HepG2 (cell line): ENCODE data around the gene CCDC142. TPM values are rescaled to one million over a fixed set of nuclear protein-coding genes. Genes with fewer than 3 reads are reported as not detected.
A peak's percentile ranks its signal among the peaks of the same experiment; 100 is the strongest.

ENCODE experiments used
- MED13 ChIP-seq: sonication (generic); formaldehyde crosslinking; IDR thresholded peaks from 2 replicates; pipeline ENCODE4 v1.5.0; 2020; ENCODE audit warnings: missing genetic modification reagents
- MEF2D ChIP-seq: sonication (generic); formaldehyde crosslinking; IDR thresholded peaks from 2 replicates; pipeline ENCODE4 v1.5.1; 2020; ENCODE audit warnings: mild to moderate bottlenecking, missing genetic modification reagents
- NCOR1 ChIP-seq: fragments of 200-600 bp; sonication (generic); IDR thresholded peaks from 2 replicates; pipeline ENCODE4 v1.7.0; 2017; ENCODE audit warnings: antibody characterized with exemption, low read length, borderline replicate concordance
- PCBP2 ChIP-seq: fragments of 200-400 bp; formaldehyde crosslinking; optimal IDR thresholded peaks from 2 replicates; pipeline ENCODE3; 2018; ENCODE audit warnings: low read length, low read depth; ENCODE audit not compliant: poor library complexity, severe bottlenecking
- PRMT3 ChIP-seq: sonication (generic); formaldehyde crosslinking; IDR thresholded peaks from 2 replicates; pipeline ENCODE4 v1.8.1; 2022; ENCODE audit warnings: low read depth, mild to moderate bottlenecking, moderate library complexity, missing genetic modification reagents, borderline replicate concordance
- WIZ ChIP-seq: sonication (generic); formaldehyde crosslinking; IDR thresholded peaks from 2 replicates; pipeline ENCODE4 v1.5.1; 2020; ENCODE audit warnings: mild to moderate bottlenecking, missing genetic modification reagents
- ZMAT3 ChIP-seq: sonication (generic); formaldehyde crosslinking; conservative IDR thresholded peaks from 2 replicates; pipeline ENCODE4 v1.7.0; 2021; ENCODE audit warnings: missing genetic modification reagents
- ZNF180 ChIP-seq: sonication (generic); formaldehyde crosslinking; IDR thresholded peaks from 2 replicates; pipeline ENCODE4 v1.4.0; 2020; ENCODE audit warnings: low read depth, missing genetic modification reagents, borderline replicate concordance
- ZNF20 ChIP-seq: sonication (generic); formaldehyde crosslinking; IDR thresholded peaks from 2 replicates; pipeline ENCODE4 v1.4.0; 2020; ENCODE audit warnings: mild to moderate bottlenecking, moderate library complexity, missing genetic modification reagents
- ZNF30 ChIP-seq: sonication (generic); formaldehyde crosslinking; IDR thresholded peaks from 2 replicates; pipeline ENCODE4 v1.5.0; 2020; ENCODE audit warnings: mild to moderate bottlenecking, missing genetic modification reagents
- ZNF354B ChIP-seq: sonication (generic); formaldehyde crosslinking; IDR thresholded peaks from 2 replicates; pipeline ENCODE4 v1.8.0; 2022; ENCODE audit warnings: mild to moderate bottlenecking, missing genetic modification reagents
- ZNF407 ChIP-seq: sonication (generic); formaldehyde crosslinking; IDR thresholded peaks from one replicate; pipeline ENCODE4 v1.5.1; 2020; ENCODE audit warnings: mild to moderate bottlenecking, missing genetic modification reagents; ENCODE audit errors: not compliant biosample characterization
- ZNF670 ChIP-seq: sonication (generic); formaldehyde crosslinking; IDR thresholded peaks from 2 replicates; pipeline ENCODE4 v1.8.0; 2022; ENCODE audit warnings: mild to moderate bottlenecking, missing genetic modification reagents, borderline replicate concordance
- polyA plus RNA-seq, 8 experiments: library from polyadenylated mRNA; depleted of rRNA in 3 of 8; stranded (reverse) in 7 of 8; unstranded in 1 of 8; fragments of >200 nt; fragmentation: Illumina TruSeq in 4 of 8; extraction: Trizol in 4 of 8; gene quantifications; 2 replicates each; pipeline versions ENCODE4 v1.2.1 to v1.2.3, GENCODE V29; 2011 to 2016; ENCODE audit warnings: low read depth in 4 of 8, missing spikeins in 1 of 8, mixed read lengths in 1 of 8; ENCODE audit not compliant: insufficient read depth in 1 of 8
- total RNA-seq, 5 experiments: library from RNA; depleted of rRNA; stranded (reverse); fragments of >200 nt; fragmentation: Illumina TruSeq; extraction: Trizol; gene quantifications; 2 replicates each; pipeline ENCODE4 v1.2.3, GENCODE V29; 2016; ENCODE audit warnings: low read depth in 1 of 5
- TF ChIP-seq, protein P1 (sequence below): sonication (generic); formaldehyde crosslinking; IDR thresholded peaks from 2 replicates; pipeline ENCODE4 v1.8.0; 2022; ENCODE audit warnings: mild to moderate bottlenecking, missing genetic modification reagents, moderate library complexity
- TF ChIP-seq, protein P2 (sequence below): sonication (generic); formaldehyde crosslinking; IDR thresholded peaks from 2 replicates; pipeline ENCODE4 v1.5.1; 2020; ENCODE audit warnings: missing genetic modification reagents, mild to moderate bottlenecking, borderline replicate concordance
- TF ChIP-seq, protein P3 (sequence below): sonication (generic); formaldehyde crosslinking; IDR thresholded peaks from 2 replicates; pipeline ENCODE4 v1.8.0; 2022; ENCODE audit warnings: mild to moderate bottlenecking, missing genetic modification reagents

The CCDC142 gene
- total and polyA plus RNA-seq, 2 of the 13 experiments (the other 11 are each of a cell fraction or from before 2014, with no cell fraction given) = 14.7 to 30.4 TPM

GRCh38 chr2:74525717-74526648 lies 43.2 kb upstream of the CCDC142 start, which contains the start of gene DQX1 (continued):
- TF ChIP-seq ZNF407 (CRISPR knock-in tag) (peak; percentile 35), NCOR1 (peak; percentile 64; the same call in 1 of the 2 replicates), ZNF20 (no peak), WIZ (no peak; the same call in 1 of the 2 replicates), ZNF670 (CRISPR knock-in tag) (peak; percentile 41; the same call in 1 of the 2 replicates), ZNF354B (CRISPR knock-in tag) (no peak), ZNF30 (no peak), ZMAT3 (CRISPR knock-in tag) (peak; percentile 76; the same call in 1 of the 2 replicates), ZNF180 (CRISPR knock-in tag) (no peak), PRMT3 (no peak), PCBP2 (no peak), MEF2D (CRISPR knock-in tag) (peak; percentile 64; the same call in 1 of the 2 replicates), MED13 (CRISPR knock-in tag) (no peak)
- TF ChIP-seq, protein P1, sequence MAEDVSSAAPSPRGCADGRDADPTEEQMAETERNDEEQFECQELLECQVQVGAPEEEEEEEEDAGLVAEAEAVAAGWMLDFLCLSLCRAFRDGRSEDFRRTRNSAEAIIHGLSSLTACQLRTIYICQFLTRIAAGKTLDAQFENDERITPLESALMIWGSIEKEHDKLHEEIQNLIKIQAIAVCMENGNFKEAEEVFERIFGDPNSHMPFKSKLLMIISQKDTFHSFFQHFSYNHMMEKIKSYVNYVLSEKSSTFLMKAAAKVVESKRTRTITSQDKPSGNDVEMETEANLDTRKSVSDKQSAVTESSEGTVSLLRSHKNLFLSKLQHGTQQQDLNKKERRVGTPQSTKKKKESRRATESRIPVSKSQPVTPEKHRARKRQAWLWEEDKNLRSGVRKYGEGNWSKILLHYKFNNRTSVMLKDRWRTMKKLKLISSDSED (CRISPR knock-in tag) = no peak
- TF ChIP-seq, protein P2, sequence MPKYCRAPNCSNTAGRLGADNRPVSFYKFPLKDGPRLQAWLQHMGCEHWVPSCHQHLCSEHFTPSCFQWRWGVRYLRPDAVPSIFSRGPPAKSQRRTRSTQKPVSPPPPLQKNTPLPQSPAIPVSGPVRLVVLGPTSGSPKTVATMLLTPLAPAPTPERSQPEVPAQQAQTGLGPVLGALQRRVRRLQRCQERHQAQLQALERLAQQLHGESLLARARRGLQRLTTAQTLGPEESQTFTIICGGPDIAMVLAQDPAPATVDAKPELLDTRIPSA (CRISPR knock-in tag) = no peak
- TF ChIP-seq, protein P3, sequence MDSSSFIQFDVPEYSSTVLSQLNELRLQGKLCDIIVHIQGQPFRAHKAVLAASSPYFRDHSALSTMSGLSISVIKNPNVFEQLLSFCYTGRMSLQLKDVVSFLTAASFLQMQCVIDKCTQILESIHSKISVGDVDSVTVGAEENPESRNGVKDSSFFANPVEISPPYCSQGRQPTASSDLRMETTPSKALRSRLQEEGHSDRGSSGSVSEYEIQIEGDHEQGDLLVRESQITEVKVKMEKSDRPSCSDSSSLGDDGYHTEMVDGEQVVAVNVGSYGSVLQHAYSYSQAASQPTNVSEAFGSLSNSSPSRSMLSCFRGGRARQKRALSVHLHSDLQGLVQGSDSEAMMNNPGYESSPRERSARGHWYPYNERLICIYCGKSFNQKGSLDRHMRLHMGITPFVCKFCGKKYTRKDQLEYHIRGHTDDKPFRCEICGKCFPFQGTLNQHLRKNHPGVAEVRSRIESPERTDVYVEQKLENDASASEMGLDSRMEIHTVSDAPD = no peak
